ENCODE measurements around the gene SKAP1.

Gene SKAP1

DNA sequence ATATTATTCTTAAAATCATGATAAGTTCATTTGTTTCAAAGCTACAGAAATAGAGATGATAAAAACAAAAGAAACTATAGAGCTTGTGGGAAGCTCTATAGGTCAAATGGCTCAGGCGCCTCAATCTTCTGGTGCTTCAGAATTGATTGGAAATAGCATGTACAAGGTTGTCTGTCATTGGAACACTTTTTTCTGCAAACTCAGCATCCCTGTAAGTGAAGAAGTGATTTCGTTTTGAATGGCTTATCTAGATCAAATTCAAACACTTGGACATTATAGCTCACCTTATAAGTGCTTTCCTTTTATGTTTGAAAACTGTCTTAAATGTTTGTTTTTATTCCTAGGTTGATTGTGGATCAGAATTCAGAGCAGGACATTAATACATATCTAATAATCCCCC, 103.7 kb downstream of the SKAP1 start:
- Histone ChIP-seq H3K27ac (ENCODE audit: low read depth, low read length) (no peak overlapping the region), H2AFZ (ENCODE audit: low read length, unreplicated experiment) (no peak overlapping the region), H3K36me3 (ENCODE audit: insufficient read depth, low read length) (no peaks in the 10 kb centered on the region), H3K79me2 (ENCODE audit: control insufficient read depth, insufficient read depth, low read length, unreplicated experiment) (no peaks in the 10 kb centered on the region), H3K27me3 (ENCODE audit: insufficient read depth, low read length) (peaks cover 82% of the 10 kb centered on the region), H3K4me3 (ENCODE audit: low read depth, low read length) (no peak overlapping the region), H3K4me1 (ENCODE audit: control insufficient read depth, insufficient read depth, low read length, unreplicated experiment) (no peaks in the 10 kb centered on the region)

DNA sequence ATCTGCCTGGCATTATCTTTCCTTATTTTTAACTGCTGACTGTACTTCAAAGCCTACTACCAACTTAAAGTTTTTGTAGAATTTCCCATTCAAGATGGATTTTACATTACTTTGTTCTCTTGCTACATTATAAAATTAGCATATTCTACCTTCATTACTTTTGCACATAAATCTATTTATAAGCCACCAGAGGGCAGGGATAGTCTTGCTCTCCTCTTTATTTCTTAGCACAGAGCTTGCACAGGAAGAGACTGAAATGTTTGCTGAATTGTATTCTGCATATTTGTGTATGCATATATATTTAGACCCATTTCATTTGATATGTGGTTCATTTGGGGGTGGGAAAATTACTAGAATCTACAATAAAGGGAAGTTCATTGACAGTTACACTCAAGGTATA, 108.0 kb downstream of the SKAP1 start:
- H3K4me1 ChIP-seq (ENCODE audit: control insufficient read depth, insufficient read depth, low read length, unreplicated experiment), result no peaks in the 10 kb centered on the region
- H2AFZ ChIP-seq (ENCODE audit: low read length, unreplicated experiment), result no peak overlapping the region
- H3K36me3 ChIP-seq (ENCODE audit: insufficient read depth, low read length), result no peaks in the 10 kb centered on the region
- H3K4me3 ChIP-seq (ENCODE audit: low read depth, low read length), result no peak overlapping the region
- H3K27ac ChIP-seq (ENCODE audit: low read depth, low read length), result no peak overlapping the region
- H3K27me3 ChIP-seq (ENCODE audit: insufficient read depth, low read length), result peaks cover 77% of the 10 kb centered on the region
- H3K79me2 ChIP-seq (ENCODE audit: control insufficient read depth, insufficient read depth, low read length, unreplicated experiment), result no peaks in the 10 kb centered on the region

DNA sequence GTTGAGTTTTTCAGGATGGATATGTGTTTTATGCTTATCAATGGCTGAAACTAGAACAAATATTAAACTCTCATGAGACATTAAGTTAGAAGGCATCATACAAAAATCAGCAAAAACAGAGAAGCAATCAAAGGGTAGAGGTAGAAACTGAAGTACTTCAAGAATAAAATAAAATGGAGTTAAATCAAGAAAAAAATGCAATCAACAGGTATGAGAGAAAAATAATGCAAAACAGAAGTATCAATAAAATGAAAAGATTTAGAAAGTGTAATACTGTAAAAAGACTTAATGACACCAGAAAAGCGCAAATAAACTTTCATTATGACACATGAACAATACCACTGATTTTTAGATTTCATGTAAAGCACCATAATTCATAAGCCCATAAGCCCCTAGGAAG, 112.3 kb downstream of the SKAP1 start:
- Histone ChIP-seq H3K27ac (ENCODE audit: low read depth, low read length) (no peak overlapping the region), H3K27me3 (ENCODE audit: insufficient read depth, low read length) (peaks cover 88% of the 10 kb centered on the region), H3K4me1 (ENCODE audit: control insufficient read depth, insufficient read depth, low read length, unreplicated experiment) (no peaks in the 10 kb centered on the region), H3K36me3 (ENCODE audit: insufficient read depth, low read length) (no peaks in the 10 kb centered on the region), H2AFZ (ENCODE audit: low read length, unreplicated experiment) (no peak overlapping the region), H3K79me2 (ENCODE audit: control insufficient read depth, insufficient read depth, low read length, unreplicated experiment) (no peaks in the 10 kb centered on the region), H3K4me3 (ENCODE audit: low read depth, low read length) (no peak overlapping the region)

DNA sequence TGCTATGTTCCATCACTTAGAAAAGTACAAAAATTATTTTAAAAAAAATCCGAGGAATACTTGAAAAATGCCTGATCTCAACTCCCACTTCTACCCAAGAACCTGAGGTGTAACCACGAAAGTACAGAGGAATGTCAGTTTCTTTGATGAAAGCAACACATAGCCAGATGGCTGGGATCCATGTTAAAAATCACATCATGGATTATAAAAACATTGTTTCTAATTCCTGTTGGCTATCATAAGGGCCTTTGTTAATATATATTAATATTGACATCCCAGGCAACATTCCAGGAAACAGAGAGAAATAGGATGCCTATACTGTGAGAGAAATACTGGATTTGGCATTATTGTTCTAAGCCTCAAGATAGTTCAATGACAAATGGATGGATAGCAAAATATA, 115.3 kb downstream of the SKAP1 start:
- Histone ChIP-seq H2AFZ (ENCODE audit: low read length, unreplicated experiment) (no peak overlapping the region), H3K27ac (ENCODE audit: low read depth, low read length) (no peak overlapping the region), H3K4me3 (ENCODE audit: low read depth, low read length) (no peak overlapping the region), H3K36me3 (ENCODE audit: insufficient read depth, low read length) (no peaks in the 10 kb centered on the region), H3K79me2 (ENCODE audit: control insufficient read depth, insufficient read depth, low read length, unreplicated experiment) (no peaks in the 10 kb centered on the region), H3K27me3 (ENCODE audit: insufficient read depth, low read length) (peaks cover 96% of the 10 kb centered on the region), H3K4me1 (ENCODE audit: control insufficient read depth, insufficient read depth, low read length, unreplicated experiment) (no peaks in the 10 kb centered on the region)

DNA sequence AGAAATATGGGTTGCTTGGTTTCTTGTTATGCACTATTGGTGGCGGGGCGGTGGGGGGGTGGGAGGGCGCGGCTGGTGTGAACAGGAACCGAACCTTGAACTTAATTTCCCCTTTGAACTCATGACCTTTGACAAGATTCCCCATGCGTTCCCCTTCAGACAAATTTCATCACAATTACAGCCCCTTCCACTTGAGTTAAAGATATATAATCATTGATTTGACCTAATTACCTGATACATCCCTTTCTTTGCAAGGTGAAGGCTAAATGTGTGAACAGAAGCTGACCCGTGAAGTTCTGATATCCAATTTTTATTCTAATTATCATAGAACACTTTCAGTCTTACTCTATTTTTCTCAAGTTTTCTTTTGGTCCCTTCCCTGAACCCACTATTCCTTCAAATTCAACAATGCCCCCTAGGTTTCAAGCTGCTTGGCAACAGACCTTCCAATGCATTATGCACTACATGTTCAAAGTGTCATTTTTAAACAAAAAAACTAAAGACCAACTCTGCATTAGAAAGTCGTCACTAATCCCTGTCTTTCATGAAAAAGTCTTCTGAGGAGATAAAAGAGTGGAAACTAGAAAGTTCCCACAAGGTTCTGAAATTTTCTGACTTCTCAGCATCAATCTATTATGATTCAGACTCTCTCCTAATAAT, 116.8 kb downstream of the SKAP1 start:
- Histone ChIP-seq H3K36me3 (ENCODE audit: insufficient read depth, low read length) (no peaks in the 10 kb centered on the region), H3K4me3 (ENCODE audit: low read depth, low read length) (no peak overlapping the region), H3K27ac (ENCODE audit: low read depth, low read length) (no peak overlapping the region), H3K79me2 (ENCODE audit: control insufficient read depth, insufficient read depth, low read length, unreplicated experiment) (no peaks in the 10 kb centered on the region), H3K4me1 (ENCODE audit: control insufficient read depth, insufficient read depth, low read length, unreplicated experiment) (no peaks in the 10 kb centered on the region), H2AFZ (ENCODE audit: low read length, unreplicated experiment) (no peak overlapping the region), H3K27me3 (ENCODE audit: insufficient read depth, low read length) (peaks cover 96% of the 10 kb centered on the region)

DNA sequence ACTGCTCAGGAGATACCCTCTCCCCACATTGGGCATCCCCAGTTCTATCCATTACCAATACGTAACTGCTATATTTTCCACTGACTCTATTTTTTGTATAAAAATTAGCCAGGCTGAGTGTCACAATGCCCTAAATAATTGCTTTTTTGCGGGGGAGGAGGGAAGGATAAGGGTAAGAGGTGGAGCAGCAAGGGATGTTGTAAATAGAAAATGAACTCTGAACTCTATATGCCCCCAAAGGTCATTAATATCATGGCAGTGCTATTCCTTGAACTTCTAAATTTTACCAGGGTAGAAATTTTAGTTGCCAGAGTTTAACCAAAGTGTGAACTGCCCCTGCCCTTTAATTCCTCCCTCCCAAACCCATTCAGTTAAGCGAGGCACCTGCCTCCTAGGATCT, 118.7 kb downstream of the SKAP1 start:
- H3K79me2 ChIP-seq (ENCODE audit: control insufficient read depth, insufficient read depth, low read length, unreplicated experiment), result no peaks in the 10 kb centered on the region
- H2AFZ ChIP-seq (ENCODE audit: low read length, unreplicated experiment), result no peak overlapping the region
- no peak overlapping the region for H3K4me3 ChIP-seq (ENCODE audit: low read depth, low read length)
- no peaks in the 10 kb centered on the region for H3K4me1 ChIP-seq (ENCODE audit: control insufficient read depth, insufficient read depth, low read length, unreplicated experiment)
- peaks cover 96% of the 10 kb centered on the region for H3K27me3 ChIP-seq (ENCODE audit: insufficient read depth, low read length)
- H3K27ac ChIP-seq (ENCODE audit: low read depth, low read length), result no peak overlapping the region
- H3K36me3 ChIP-seq (ENCODE audit: insufficient read depth, low read length), result no peaks in the 10 kb centered on the region

DNA sequence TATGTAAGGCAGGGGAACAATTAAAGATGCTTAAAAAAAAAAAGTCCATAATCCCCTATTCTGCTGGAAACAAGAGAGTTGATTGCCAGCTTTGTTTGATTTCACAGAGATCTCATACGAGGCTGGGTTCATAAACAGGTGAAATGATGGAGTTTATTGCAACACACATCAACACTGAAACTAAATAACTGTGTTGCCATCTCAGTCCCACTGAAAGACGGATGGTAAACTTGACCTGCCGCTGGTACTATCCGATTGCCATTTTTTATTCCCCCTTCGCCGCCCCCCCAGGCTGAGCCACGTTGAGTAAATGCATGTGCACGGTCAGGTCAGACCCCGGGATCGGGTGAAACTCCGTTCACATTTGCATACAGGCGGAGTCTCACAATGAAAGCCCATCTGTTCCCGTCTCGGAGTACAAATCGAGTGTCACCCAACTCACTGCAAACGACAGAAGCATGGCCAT, 119.2 kb downstream of the SKAP1 start:
- H3K36me3 ChIP-seq (ENCODE audit: insufficient read depth, low read length), result no peaks in the 10 kb centered on the region

DNA sequence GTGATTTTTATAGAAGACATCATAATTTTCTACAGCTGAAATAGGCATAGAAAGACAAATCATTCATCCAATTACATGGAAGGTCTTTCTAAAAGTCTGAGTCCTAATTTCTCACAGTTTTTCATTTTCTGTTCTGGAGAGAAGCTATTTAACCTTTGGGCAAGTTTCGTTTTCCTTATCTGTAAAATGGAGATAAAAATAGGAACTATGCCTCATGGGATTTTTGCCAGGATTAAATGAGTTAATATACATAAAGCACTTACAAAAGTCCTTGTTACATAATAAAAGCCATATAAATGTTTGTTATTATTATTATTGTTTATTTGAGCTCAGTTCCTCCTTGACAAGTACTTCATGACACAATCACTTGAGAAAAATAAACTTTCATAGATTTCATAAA, 121.4 kb downstream of the SKAP1 start:
- Histone ChIP-seq H3K79me2 (ENCODE audit: control insufficient read depth, insufficient read depth, low read length, unreplicated experiment) (no peaks in the 10 kb centered on the region), H3K27ac (ENCODE audit: low read depth, low read length) (no peak overlapping the region), H3K4me1 (ENCODE audit: control insufficient read depth, insufficient read depth, low read length, unreplicated experiment) (no peaks in the 10 kb centered on the region), H2AFZ (ENCODE audit: low read length, unreplicated experiment) (no peak overlapping the region), H3K4me3 (ENCODE audit: low read depth, low read length) (no peak overlapping the region), H3K36me3 (ENCODE audit: insufficient read depth, low read length) (no peaks in the 10 kb centered on the region), H3K27me3 (ENCODE audit: insufficient read depth, low read length) (peaks cover 97% of the 10 kb centered on the region)

More for the DNA sequence above, 119.2 kb downstream of the SKAP1 start:
- no peak overlapping the region for H3K27ac ChIP-seq (ENCODE audit: low read depth, low read length)
- H3K4me1 ChIP-seq (ENCODE audit: control insufficient read depth, insufficient read depth, low read length, unreplicated experiment), result no peaks in the 10 kb centered on the region
- no peaks in the 10 kb centered on the region for H3K79me2 ChIP-seq (ENCODE audit: control insufficient read depth, insufficient read depth, low read length, unreplicated experiment)
- no peak overlapping the region for H3K4me3 ChIP-seq (ENCODE audit: low read depth, low read length)
- peaks cover 96% of the 10 kb centered on the region for H3K27me3 ChIP-seq (ENCODE audit: insufficient read depth, low read length)
- no peak overlapping the region for H2AFZ ChIP-seq (ENCODE audit: low read length, unreplicated experiment)

DNA sequence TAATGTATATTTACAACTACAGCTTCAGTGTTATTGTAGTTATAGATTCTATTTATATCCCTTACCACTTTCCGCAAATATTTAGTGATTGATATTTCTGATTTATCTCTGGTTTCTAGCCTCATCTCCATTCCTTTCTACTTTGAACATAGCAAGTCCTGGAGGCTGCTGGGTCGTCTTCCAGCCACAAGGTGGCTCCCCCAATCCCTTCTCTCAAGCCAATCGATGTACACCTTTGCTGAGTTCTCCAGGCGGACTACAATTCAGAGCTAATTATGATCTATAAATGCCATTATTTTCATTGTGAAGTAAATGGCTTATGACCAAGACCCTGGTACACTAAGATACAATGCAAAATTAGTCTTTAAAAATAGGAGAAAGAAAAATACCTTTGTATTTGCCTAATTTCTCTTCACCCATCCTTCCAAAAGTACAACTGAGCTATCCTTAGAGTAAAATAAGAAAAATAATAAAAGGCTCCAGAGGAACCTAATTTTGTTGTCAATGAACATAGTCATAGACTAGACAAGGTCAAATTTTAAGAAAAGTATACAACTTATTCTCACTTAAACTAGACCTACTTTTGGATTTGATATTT, 122.1 kb downstream of the SKAP1 start:
- no peak overlapping the region for H3K4me3 ChIP-seq (ENCODE audit: low read depth, low read length)
- peaks cover 98% of the 10 kb centered on the region for H3K27me3 ChIP-seq (ENCODE audit: insufficient read depth, low read length)
- no peaks in the 10 kb centered on the region for H3K4me1 ChIP-seq (ENCODE audit: control insufficient read depth, insufficient read depth, low read length, unreplicated experiment)
- no peak overlapping the region for H3K27ac ChIP-seq (ENCODE audit: low read depth, low read length)
- H3K79me2 ChIP-seq (ENCODE audit: control insufficient read depth, insufficient read depth, low read length, unreplicated experiment), result no peaks in the 10 kb centered on the region
- H3K36me3 ChIP-seq (ENCODE audit: insufficient read depth, low read length), result no peaks in the 10 kb centered on the region
- no peak overlapping the region for H2AFZ ChIP-seq (ENCODE audit: low read length, unreplicated experiment)

DNA sequence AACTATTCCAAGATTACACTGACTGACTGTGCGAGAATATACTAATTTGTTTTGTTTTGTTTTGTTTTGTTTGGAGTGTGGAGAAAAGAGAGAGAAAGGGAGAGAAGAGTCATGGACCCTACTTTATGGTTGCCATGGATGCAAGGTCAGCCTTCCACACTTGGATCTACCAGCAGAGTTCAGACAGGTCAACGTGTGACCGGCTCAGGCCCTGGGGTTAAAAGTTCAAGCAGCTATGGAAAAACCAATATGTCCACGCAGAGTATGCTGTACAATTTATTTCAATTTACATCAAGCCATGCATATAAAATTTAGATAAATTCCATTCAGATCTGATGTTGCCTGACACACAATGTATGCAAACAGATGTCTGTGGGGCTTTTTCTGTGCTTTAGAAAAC, 122.8 kb downstream of the SKAP1 start:
- H3K27ac ChIP-seq (ENCODE audit: low read depth, low read length), result no peak overlapping the region
- H3K27me3 ChIP-seq (ENCODE audit: insufficient read depth, low read length), result peaks cover 98% of the 10 kb centered on the region
- no peak overlapping the region for H2AFZ ChIP-seq (ENCODE audit: low read length, unreplicated experiment)
- H3K36me3 ChIP-seq (ENCODE audit: insufficient read depth, low read length), result no peaks in the 10 kb centered on the region
- H3K4me3 ChIP-seq (ENCODE audit: low read depth, low read length), result no peak overlapping the region
- no peaks in the 10 kb centered on the region for H3K79me2 ChIP-seq (ENCODE audit: control insufficient read depth, insufficient read depth, low read length, unreplicated experiment)
- H3K4me1 ChIP-seq (ENCODE audit: control insufficient read depth, insufficient read depth, low read length, unreplicated experiment), result no peaks in the 10 kb centered on the region

DNA sequence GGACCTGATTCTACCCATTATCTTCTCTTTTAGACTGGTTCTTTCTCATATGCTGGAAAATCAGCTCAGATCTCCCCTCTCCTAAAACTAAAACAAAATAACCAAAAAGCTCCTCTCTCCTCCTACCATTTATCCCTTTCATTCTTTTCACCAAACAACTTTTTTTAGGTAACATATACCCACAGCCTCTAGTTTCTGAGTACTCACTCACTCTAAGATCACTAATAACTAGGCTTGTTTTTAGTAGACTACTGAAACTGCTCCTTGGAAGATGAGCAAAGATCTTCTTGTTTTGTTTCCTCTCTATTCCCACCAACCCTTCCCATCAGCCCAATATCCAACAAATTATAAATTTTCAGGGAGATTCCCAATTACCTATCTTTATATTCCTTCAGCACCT, 129.0 kb downstream of the SKAP1 start:
- Histone ChIP-seq H3K79me2 (ENCODE audit: control insufficient read depth, insufficient read depth, low read length, unreplicated experiment) (no peaks in the 10 kb centered on the region), H2AFZ (ENCODE audit: low read length, unreplicated experiment) (no peak overlapping the region), H3K4me1 (ENCODE audit: control insufficient read depth, insufficient read depth, low read length, unreplicated experiment) (no peaks in the 10 kb centered on the region), H3K36me3 (ENCODE audit: insufficient read depth, low read length) (no peaks in the 10 kb centered on the region), H3K4me3 (ENCODE audit: low read depth, low read length) (no peak overlapping the region), H3K27ac (ENCODE audit: low read depth, low read length) (no peak overlapping the region), H3K27me3 (ENCODE audit: insufficient read depth, low read length) (peaks cover 73% of the 10 kb centered on the region)
